Measurements from ENCODE around the gene KCNQ1. TPM values are rescaled to one million over a fixed set of nuclear protein-coding genes. Genes with fewer than 3 reads are reported as not detected.

Gene KCNQ1
- total and polyA plus RNA-seq, 2 donors (not counting 1 experiment from before 2014, with no cell fraction given): not detected

DNA sequence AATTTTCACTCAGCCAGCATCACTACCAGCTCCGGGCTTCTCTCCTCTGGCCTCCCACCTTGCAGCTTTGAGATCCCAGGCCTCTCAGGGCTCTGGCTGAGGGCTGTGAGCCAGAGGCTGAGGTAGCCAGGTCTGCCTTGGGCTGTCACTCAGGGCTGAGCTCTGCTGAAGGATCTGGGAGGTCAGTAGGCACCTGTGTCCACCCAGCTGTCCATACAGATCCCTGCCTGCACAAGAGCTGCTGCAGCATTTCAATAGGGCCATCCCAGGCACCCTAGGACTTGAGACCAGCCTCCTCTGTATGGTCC is 242.4 kb downstream of the KCNQ1 start:
- Histone ChIP-seq H3K4me3 (replicated peaks in 1 of 4; ENCODE audit: control extremely low read depth in 1 of 4, insufficient read depth in 1 of 4, low read depth in 3 of 4, low read length in 4 of 4) (no peak overlapping the region), H3K9ac (ENCODE audit: insufficient read depth, low read length) (no peak overlapping the region), H3K27me3 (ENCODE audit: control insufficient read depth, insufficient read depth, low read length) (no peaks in the 10 kb centered on the region), H2AFZ (ENCODE audit: low read length) (no peak overlapping the region), H3K27ac (ENCODE audit: insufficient read depth, low read length) (no peak overlapping the region), H3K79me2 (ENCODE audit: control insufficient read depth, insufficient read depth, low read length) (peaks cover 28% of the 10 kb centered on the region), H3K9me3 (ENCODE audit: control insufficient read depth, insufficient read depth, low read depth, low read length) (no peaks in the 10 kb centered on the region), H3K4me2 (ENCODE audit: extremely low read depth, insufficient read depth, low read length) (no peak overlapping the region), H3K4me1 (ENCODE audit: control insufficient read depth, extremely low read depth, insufficient read depth, low read length) (no peaks in the 10 kb centered on the region), H4K20me1 (ENCODE audit: control insufficient read depth, extremely low read depth, insufficient read depth, low read length) (peaks cover 3% of the 10 kb centered on the region), H3K36me3 (ENCODE audit: control insufficient read depth, insufficient read depth, low read length) (no peaks in the 10 kb centered on the region)
- DNase-seq (ENCODE audit: low read depth in 2 of 2): no peak
- TF ChIP-seq, protein P1, sequence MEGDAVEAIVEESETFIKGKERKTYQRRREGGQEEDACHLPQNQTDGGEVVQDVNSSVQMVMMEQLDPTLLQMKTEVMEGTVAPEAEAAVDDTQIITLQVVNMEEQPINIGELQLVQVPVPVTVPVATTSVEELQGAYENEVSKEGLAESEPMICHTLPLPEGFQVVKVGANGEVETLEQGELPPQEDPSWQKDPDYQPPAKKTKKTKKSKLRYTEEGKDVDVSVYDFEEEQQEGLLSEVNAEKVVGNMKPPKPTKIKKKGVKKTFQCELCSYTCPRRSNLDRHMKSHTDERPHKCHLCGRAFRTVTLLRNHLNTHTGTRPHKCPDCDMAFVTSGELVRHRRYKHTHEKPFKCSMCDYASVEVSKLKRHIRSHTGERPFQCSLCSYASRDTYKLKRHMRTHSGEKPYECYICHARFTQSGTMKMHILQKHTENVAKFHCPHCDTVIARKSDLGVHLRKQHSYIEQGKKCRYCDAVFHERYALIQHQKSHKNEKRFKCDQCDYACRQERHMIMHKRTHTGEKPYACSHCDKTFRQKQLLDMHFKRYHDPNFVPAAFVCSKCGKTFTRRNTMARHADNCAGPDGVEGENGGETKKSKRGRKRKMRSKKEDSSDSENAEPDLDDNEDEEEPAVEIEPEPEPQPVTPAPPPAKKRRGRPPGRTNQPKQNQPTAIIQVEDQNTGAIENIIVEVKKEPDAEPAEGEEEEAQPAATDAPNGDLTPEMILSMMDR (conservative IDR thresholded peaks at IDR 0.05 in 1 of 2, IDR thresholded peaks at IDR 0.05 in 1 of 2; ENCODE audit: low read depth in 1 of 2, low read length in 2 of 2): no peak
- TF ChIP-seq EZH2 (IDR thresholded peaks at IDR 0.05; ENCODE audit: low read length, missing control alignments): no peak

DNA sequence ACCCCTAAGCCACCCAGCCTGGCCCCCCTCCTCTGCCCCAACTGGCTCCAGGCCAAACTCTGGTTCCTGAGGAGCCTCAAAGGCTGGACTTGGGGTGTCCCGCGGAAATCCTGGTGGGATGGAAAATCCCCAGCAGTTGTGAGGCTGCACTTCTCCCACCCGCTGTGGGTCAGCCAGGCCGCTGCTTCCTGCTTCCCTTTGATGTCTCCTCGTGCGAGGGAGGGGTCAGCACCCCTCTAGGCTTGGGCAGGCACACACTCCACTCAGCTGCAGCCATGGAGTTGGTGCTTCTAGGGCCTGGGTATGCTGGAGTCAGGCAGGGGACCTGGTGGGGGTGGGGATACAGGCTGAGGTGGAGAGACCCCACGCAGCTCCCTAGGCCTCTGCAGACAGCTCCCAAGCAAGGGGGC is 243.0 kb downstream of the KCNQ1 start:
- Histone ChIP-seq H3K27ac (ENCODE audit: insufficient read depth, low read length) (no peak overlapping the region), H3K27me3 (ENCODE audit: control insufficient read depth, insufficient read depth, low read length) (no peaks in the 10 kb centered on the region), H2AFZ (ENCODE audit: low read length) (no peak overlapping the region), H3K79me2 (ENCODE audit: control insufficient read depth, insufficient read depth, low read length) (peaks cover 34% of the 10 kb centered on the region), H3K4me3 (replicated peaks in 1 of 4; ENCODE audit: control extremely low read depth in 1 of 4, insufficient read depth in 1 of 4, low read depth in 3 of 4, low read length in 4 of 4) (no peak overlapping the region), H4K20me1 (ENCODE audit: control insufficient read depth, extremely low read depth, insufficient read depth, low read length) (peaks cover 3% of the 10 kb centered on the region), H3K4me1 (ENCODE audit: control insufficient read depth, extremely low read depth, insufficient read depth, low read length) (no peaks in the 10 kb centered on the region), H3K4me2 (ENCODE audit: extremely low read depth, insufficient read depth, low read length) (no peak overlapping the region), H3K9ac (ENCODE audit: insufficient read depth, low read length) (no peak overlapping the region), H3K36me3 (ENCODE audit: control insufficient read depth, insufficient read depth, low read length) (no peaks in the 10 kb centered on the region), H3K9me3 (ENCODE audit: control insufficient read depth, insufficient read depth, low read depth, low read length) (no peaks in the 10 kb centered on the region)
- DNase-seq (ENCODE audit: low read depth in 2 of 2): no peak
- no peak for TF ChIP-seq EZH2 (IDR thresholded peaks at IDR 0.05; ENCODE audit: low read length, missing control alignments)

DNA sequence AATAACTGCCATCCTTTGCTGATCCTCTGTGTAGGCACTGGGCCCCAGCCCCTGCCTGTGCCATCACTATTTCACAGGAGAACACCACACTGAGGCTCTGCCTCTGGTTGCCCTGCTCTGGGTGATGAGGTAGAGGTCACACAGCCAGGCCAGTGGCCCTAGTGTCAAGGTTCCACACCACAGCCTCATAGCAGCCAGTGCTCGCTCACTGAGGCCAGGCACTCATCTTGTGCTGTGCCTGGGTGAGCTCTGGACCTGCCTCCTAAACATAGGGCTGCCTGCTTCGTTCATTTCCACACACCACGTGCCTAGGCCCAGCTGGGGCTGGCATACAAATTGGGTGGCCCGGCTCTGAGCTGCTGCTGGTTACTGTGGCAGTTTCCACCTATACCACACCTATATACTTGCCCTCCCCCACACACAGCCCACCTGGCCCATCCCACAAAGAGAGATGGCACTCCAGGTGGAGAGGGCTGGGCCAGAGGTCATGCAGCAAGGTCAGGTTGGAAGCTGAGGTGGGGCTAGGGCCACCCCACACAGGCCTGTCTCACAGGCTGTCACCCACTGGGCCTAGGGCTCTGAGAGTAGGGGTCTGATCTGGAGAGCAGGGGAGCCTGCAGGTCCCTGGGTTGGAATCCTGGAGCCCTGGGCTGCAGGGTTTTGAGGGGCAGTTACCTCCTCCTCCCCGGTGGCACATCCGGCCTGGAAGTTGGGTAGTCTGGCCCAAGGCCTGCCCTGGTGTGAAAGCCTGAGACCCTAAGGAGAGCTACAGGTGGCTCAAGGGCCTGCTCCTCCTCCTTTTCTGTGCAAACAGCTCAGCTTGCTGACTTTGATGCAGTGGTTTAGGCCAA is 243.8 kb downstream of the KCNQ1 start:
- Histone ChIP-seq H4K20me1 (ENCODE audit: control insufficient read depth, extremely low read depth, insufficient read depth, low read length) (peaks cover 3% of the 10 kb centered on the region), H3K79me2 (ENCODE audit: control insufficient read depth, insufficient read depth, low read length) (peaks cover 42% of the 10 kb centered on the region)

More for the DNA sequence above, 243.8 kb downstream of the KCNQ1 start:
- no peak overlapping the region for H3K4me2 ChIP-seq (ENCODE audit: extremely low read depth, insufficient read depth, low read length)
- no peak overlapping the region for H3K4me3 ChIP-seq (replicated peaks in 1 of 4; ENCODE audit: control extremely low read depth in 1 of 4, insufficient read depth in 1 of 4, low read depth in 3 of 4, low read length in 4 of 4)
- H3K9me3 ChIP-seq (ENCODE audit: control insufficient read depth, insufficient read depth, low read depth, low read length): no peaks in the 10 kb centered on the region
- H3K27ac ChIP-seq (ENCODE audit: insufficient read depth, low read length): no peak overlapping the region
- TF ChIP-seq, protein P1 (conservative IDR thresholded peaks at IDR 0.05 in 1 of 2, IDR thresholded peaks at IDR 0.05 in 1 of 2; ENCODE audit: low read depth in 1 of 2, low read length in 2 of 2): no peak
- TF ChIP-seq EZH2 (IDR thresholded peaks at IDR 0.05; ENCODE audit: low read length, missing control alignments): no peak
- no peak overlapping the region for H3K9ac ChIP-seq (ENCODE audit: insufficient read depth, low read length)
- DNase-seq (ENCODE audit: low read depth in 2 of 2): no peak
- H2AFZ ChIP-seq (ENCODE audit: low read length): no peak overlapping the region
- no peaks in the 10 kb centered on the region for H3K36me3 ChIP-seq (ENCODE audit: control insufficient read depth, insufficient read depth, low read length)
- no peaks in the 10 kb centered on the region for H3K4me1 ChIP-seq (ENCODE audit: control insufficient read depth, extremely low read depth, insufficient read depth, low read length)
- no peaks in the 10 kb centered on the region for H3K27me3 ChIP-seq (ENCODE audit: control insufficient read depth, insufficient read depth, low read length)

Data from fibroblast of lung (primary cell).